HuH-7 (cell line): ENCODE results near the gene CHML.
"Not testable (repeated sequence)": the region's sequence is repeated elsewhere in the genome, so short reads cannot be mapped to it uniquely, and the experiment has no call there.

Experiments
- DNase-seq: peaks from one replicate; pipeline ENCODE4 v3.0.0; 2011; ENCODE audit warnings: low spot score

Gene CHML

GRCh38 chr1:241640149-241640866, at the start of gene CHML, which contains the start of gene OPN3:
TSS of gene CHML (minus strand) at chr1:241640369. CDS start at chr1:241635766, 4,603 bp downstream.
TSS of gene OPN3 (minus strand) at chr1:241640369. CDS start at chr1:241640254, 115 bp downstream.
- DNase-seq = peak; percentile 83

GRCh38 chr1:241688940-241689368, 48.8 kb upstream of the CHML start:
- DNase-seq = no peak

GRCh38 chr1:241684108-241684507, 43.9 kb upstream of the CHML start:
- no peak for DNase-seq

GRCh38 chr1:241682921-241683320, 42.8 kb upstream of the CHML start:
- no peak for DNase-seq

- not testable (repeated sequence) for DNase-seq
Observed at GRCh38 chr1:241681861-241682448, 41.8 kb upstream of the CHML start.

- no peak for DNase-seq
Observed at GRCh38 chr1:241679961-241680360, 39.8 kb upstream of the CHML start.

- DNase-seq = no peak
Observed at GRCh38 chr1:241679404-241679803, 39.2 kb upstream of the CHML start.

- DNase-seq = no peak
Observed at GRCh38 chr1:241678536-241678935, 38.4 kb upstream of the CHML start.

- DNase-seq = no peak
Observed at GRCh38 chr1:241677201-241677600, 37.0 kb upstream of the CHML start.

- DNase-seq = no peak
Observed at GRCh38 chr1:241675983-241676382, 35.8 kb upstream of the CHML start.

- no peak for DNase-seq
Observed at GRCh38 chr1:241674805-241675384, 34.7 kb upstream of the CHML start.

- peak; percentile 15 for DNase-seq
Observed at GRCh38 chr1:241672301-241672700, 32.1 kb upstream of the CHML start.

GRCh38 chr1:241666419-241666818, 26.2 kb upstream of the CHML start:
- DNase-seq = no peak

- DNase-seq = no peak
Observed at GRCh38 chr1:241660424-241660972, 20.3 kb upstream of the CHML start.

- not testable (repeated sequence) for DNase-seq
Observed at GRCh38 chr1:241659016-241659415, 18.8 kb upstream of the CHML start.

- no peak for DNase-seq
Observed at GRCh38 chr1:241658081-241658793, 18.1 kb upstream of the CHML start.

GRCh38 chr1:241654641-241655040, 14.5 kb upstream of the CHML start:
- no peak for DNase-seq

- no peak for DNase-seq
Observed at GRCh38 chr1:241654019-241654418, 13.8 kb upstream of the CHML start.

- DNase-seq = no peak
Observed at GRCh38 chr1:241652012-241652411, 11.8 kb upstream of the CHML start, which contains the start of gene WDR64. TSS of gene WDR64 (plus strand) at chr1:241652281. CDS start at chr1:241652485, 204 bp downstream.

- DNase-seq = no peak
Observed at GRCh38 chr1:241648159-241648558, 8.0 kb upstream of the CHML start.

- no peak for DNase-seq
Observed at GRCh38 chr1:241647658-241648057, 7.5 kb upstream of the CHML start.

- no peak for DNase-seq
Observed at GRCh38 chr1:241646201-241646600, 6.0 kb upstream of the CHML start.
